ENCODE results near the gene UQCC3. TPM values are rescaled to one million over a fixed set of nuclear protein-coding genes. Genes with fewer than 3 reads are reported as not detected.

The UQCC3 gene
- total and polyA plus RNA-seq, 2 of the 4 experiments (the other 2 are of a cell fraction): 5.7 to 9.7 TPM

DNA sequence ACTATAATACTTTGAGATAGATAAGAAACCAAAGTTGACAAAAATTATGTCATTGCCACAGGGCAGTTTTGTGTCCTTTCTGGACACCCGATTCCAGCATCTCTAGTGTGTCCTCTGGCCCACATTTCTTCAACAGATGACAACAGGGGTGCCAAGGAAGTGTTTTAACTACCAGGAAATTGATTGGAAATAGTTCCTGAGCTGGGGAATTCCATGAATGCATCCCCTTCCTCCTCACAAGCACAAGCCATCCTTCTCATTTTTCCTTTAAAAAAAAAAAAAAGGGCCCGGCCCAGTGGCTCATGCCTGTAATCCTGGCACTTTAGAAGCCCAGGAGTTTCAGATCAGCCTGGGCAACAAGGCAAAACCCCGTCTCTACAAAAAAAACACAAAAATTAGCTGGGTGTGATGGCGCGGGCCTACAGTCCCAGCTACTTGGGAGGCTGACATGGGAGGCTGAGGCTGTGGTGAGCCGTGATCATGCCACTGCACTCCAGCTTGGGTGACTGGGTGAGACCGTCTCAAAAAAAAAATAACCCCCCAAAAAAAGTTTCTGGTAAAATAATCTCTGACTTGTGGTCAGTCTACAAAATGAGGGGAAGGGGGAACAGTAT, 48.9 kb upstream of the UQCC3 start:
- in situ Hi-C loops (cut with MboI; ENCODE audit: low sequenced_read_pairs) (no loop called here), dilution Hi-C loops (cut with HindIII; ENCODE audit: low sequenced_read_pairs, unreplicated experiment) (no loop called here), intact Hi-C loops (cut with micrococcal nuclease) (no loop called here)
- peak overlapping the region; percentile 0; the same call in 1 of the 2 replicates for H2BK120ac ChIP-seq (ENCODE audit: low read depth, low read length)
- no peak overlapping the region for H2AFZ ChIP-seq (replicated peaks; ENCODE audit: low read length, poor library complexity)
- H2AK5ac ChIP-seq (ENCODE audit: low read depth, low read length): no peak overlapping the region
- no peak overlapping the region for H3K4me2 ChIP-seq (ENCODE audit: low read depth, low read length)
- ChIA-PET POLR2A (ENCODE audit: unreplicated experiment) (interaction anchor here (0.7 kb wide), 1 partner anchor 30 kb away, joined by 5 read pairs; no protein-coding TSS in a partner anchor), CTCF (interaction anchor here (1.2 to 2.1 kb wide), 3 partner anchors 11 to 31 kb away, joined by 3 to 5 read pairs (median 4); partner anchors contain the start of genes EML3 and TUT1)
- H3K27me3 ChIP-seq (ENCODE audit: control insufficient read depth, insufficient read depth, low read length): no peaks in the 10 kb centered on the region
- peak overlapping the region; percentile 87 for H4K91ac ChIP-seq (ENCODE audit: insufficient read depth, low read depth, low read length)
- no CpG with 5 or more reads among the region's 7 CpGs for WGBS, 2 experiments (ENCODE audit: extremely low coverage in 2 of 2, insufficient read length in 1 of 2)
- H4K5ac ChIP-seq (ENCODE audit: low read depth, low read length): 0 out of 2 replicates have a peak overlapping the region, but pooled peaks have one; percentile 30
- DNase-seq (no peak), ATAC-seq (ENCODE audit: low read depth) (no peak)
- peak overlapping the region; percentile 92; the same call in 1 of the 2 replicates for H3K14ac ChIP-seq (replicated peaks; ENCODE audit: low read depth, low read length)
- H4K8ac ChIP-seq (ENCODE audit: low read depth in 2 of 2, low read length in 2 of 2): peak overlapping the region; percentile 96 to 99
- BruUV-seq (replicated peaks): no TSS peak
- H2AK9ac ChIP-seq (replicated peaks; ENCODE audit: low read depth, low read length, poor library complexity): peak overlapping the region; percentile 55
- H2BK20ac ChIP-seq (ENCODE audit: low read depth, low read length): no peak overlapping the region
- H2BK5ac ChIP-seq (ENCODE audit: low read depth, low read length, poor library complexity, severe bottlenecking): peak overlapping the region; percentile 44
- TF ChIP-seq MXI1 (IDR thresholded peaks at IDR 0.05; ENCODE audit: borderline replicate concordance, low read depth, low read length) (no peak), FOS (IDR thresholded peaks at IDR 0.05; ENCODE audit: low read depth, low read length) (no peak), NFE2L2 (IDR thresholded peaks at IDR 0.05; ENCODE audit: low read depth, low read length) (no peak), CHD1 (IDR thresholded peaks at IDR 0.05; ENCODE audit: low read depth, low read length) (no peak), CEBPB (IDR thresholded peaks at IDR 0.05; ENCODE audit: low read depth, low read length) (no peak), SMC3 (IDR thresholded peaks at IDR 0.05; ENCODE audit: low read depth, low read length) (no peak), RFX5 (IDR thresholded peaks at IDR 0.05; ENCODE audit: low read depth, low read length) (no peak), RAD21 (IDR thresholded peaks at IDR 0.05; ENCODE audit: low read length) (no peak), POLR2A (IDR thresholded peaks at IDR 0.05; ENCODE audit: low read depth, low read length) (no peak), RCOR1 (IDR thresholded peaks at IDR 0.05; ENCODE audit: insufficient replicate concordance, low read length) (no peak), MAFK (IDR thresholded peaks at IDR 0.05; ENCODE audit: low read depth, low read length) (no peak), BHLHE40 (IDR thresholded peaks at IDR 0.05; ENCODE audit: low read depth, low read length) (no peak)
- TF ChIP-seq, protein P1, sequence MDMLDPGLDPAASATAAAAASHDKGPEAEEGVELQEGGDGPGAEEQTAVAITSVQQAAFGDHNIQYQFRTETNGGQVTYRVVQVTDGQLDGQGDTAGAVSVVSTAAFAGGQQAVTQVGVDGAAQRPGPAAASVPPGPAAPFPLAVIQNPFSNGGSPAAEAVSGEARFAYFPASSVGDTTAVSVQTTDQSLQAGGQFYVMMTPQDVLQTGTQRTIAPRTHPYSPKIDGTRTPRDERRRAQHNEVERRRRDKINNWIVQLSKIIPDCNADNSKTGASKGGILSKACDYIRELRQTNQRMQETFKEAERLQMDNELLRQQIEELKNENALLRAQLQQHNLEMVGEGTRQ (IDR thresholded peaks at IDR 0.05; ENCODE audit: low read depth, low read length): no peak
- H3K56ac ChIP-seq (ENCODE audit: extremely low read depth, insufficient read depth, low read length): peak overlapping the region; percentile 45; the same call in 1 of the 2 replicates
- no peak overlapping the region for H3K4me3 ChIP-seq (ENCODE audit: insufficient read depth, low read depth, low read length)
- peak overlapping the region; percentile 49; the same call in 1 of the 2 replicates for H3K27ac ChIP-seq (ENCODE audit: insufficient read depth, low read length)
- H3K9me3 ChIP-seq (ENCODE audit: control insufficient read depth, insufficient read depth, low read length): no peaks in the 10 kb centered on the region
- no peak overlapping the region for H3K23ac ChIP-seq (ENCODE audit: low read depth, low read length)
- no peak overlapping the region for H3K18ac ChIP-seq (ENCODE audit: low read depth, low read length)
- peaks cover 28% of the 10 kb centered on the region for H3K36me3 ChIP-seq (ENCODE audit: control insufficient read depth, insufficient read depth, low read length)
- peak overlapping the region; percentile 80; the same call in 1 of the 2 replicates for H3K4ac ChIP-seq (ENCODE audit: low read depth, low read length)
- H3K9ac ChIP-seq (ENCODE audit: low read depth, low read length): no peak overlapping the region; the same call in 1 of the 2 replicates
- peaks cover 19 to 30% of the 10 kb centered on the region in 2 experiments for H3K79me1 ChIP-seq (ENCODE audit: low read depth in 1 of 2, low read length in 2 of 2)
- no peaks in the 10 kb centered on the region; the same call in 1 of the 2 replicates for H4K20me1 ChIP-seq (ENCODE audit: insufficient read depth, low read length)
- peaks cover 7% of the 10 kb centered on the region; the same call in 1 of the 2 replicates for H3K9me1 ChIP-seq (ENCODE audit: insufficient read depth, low read length)
- 0 out of 3 replicates have a peak overlapping the region, but pooled peaks have one; percentile 7 for H2BK15ac ChIP-seq (ENCODE audit: low read depth, low read length)
- H3K4me1 ChIP-seq (ENCODE audit: control insufficient read depth, insufficient read depth, low read length): peaks cover 3% of the 10 kb centered on the region

All from IMR-90 (cell line).